GM10266 (cell line): ENCODE results near the gene CBX4.
A peak's percentile ranks its signal among the peaks of the same experiment; 100 is the strongest.

Experiments used
- DNase-seq: peaks from one replicate; pipeline ENCODE4 v3.0.0; 2012; ENCODE audit errors: extremely low spot score
- TF ChIP-seq, protein P1 (sequence below): IDR thresholded peaks from 2 replicates; pipeline ENCODE4 v1.5.1; 2012; ENCODE audit warnings: mild to moderate bottlenecking, low read depth; ENCODE audit not compliant: control insufficient read depth, insufficient read depth; ENCODE audit errors: missing control alignments

The CBX4 gene

DNA sequence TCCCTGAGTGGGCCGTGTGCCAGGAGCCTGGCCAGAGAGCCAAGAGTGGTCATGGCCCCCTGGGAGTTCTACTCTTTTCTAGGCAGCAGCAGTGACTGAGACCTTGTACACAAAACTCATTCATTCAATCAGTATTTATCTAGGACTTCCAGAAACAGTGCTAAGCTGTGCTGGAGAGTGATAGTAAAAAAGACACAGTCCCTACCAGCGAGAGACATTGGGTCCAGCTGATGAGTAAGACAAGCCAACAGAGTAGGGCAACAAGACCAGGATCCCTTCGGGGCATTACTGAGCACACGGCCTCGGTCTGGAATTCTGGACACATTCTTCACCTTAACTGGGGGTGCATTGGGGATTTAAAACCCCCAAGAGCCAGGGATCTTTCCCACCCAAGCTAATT is 20.2 kb downstream of the CBX4 start:
- DNase-seq = no peak
- TF ChIP-seq, protein P1, sequence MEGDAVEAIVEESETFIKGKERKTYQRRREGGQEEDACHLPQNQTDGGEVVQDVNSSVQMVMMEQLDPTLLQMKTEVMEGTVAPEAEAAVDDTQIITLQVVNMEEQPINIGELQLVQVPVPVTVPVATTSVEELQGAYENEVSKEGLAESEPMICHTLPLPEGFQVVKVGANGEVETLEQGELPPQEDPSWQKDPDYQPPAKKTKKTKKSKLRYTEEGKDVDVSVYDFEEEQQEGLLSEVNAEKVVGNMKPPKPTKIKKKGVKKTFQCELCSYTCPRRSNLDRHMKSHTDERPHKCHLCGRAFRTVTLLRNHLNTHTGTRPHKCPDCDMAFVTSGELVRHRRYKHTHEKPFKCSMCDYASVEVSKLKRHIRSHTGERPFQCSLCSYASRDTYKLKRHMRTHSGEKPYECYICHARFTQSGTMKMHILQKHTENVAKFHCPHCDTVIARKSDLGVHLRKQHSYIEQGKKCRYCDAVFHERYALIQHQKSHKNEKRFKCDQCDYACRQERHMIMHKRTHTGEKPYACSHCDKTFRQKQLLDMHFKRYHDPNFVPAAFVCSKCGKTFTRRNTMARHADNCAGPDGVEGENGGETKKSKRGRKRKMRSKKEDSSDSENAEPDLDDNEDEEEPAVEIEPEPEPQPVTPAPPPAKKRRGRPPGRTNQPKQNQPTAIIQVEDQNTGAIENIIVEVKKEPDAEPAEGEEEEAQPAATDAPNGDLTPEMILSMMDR = no peak

DNA sequence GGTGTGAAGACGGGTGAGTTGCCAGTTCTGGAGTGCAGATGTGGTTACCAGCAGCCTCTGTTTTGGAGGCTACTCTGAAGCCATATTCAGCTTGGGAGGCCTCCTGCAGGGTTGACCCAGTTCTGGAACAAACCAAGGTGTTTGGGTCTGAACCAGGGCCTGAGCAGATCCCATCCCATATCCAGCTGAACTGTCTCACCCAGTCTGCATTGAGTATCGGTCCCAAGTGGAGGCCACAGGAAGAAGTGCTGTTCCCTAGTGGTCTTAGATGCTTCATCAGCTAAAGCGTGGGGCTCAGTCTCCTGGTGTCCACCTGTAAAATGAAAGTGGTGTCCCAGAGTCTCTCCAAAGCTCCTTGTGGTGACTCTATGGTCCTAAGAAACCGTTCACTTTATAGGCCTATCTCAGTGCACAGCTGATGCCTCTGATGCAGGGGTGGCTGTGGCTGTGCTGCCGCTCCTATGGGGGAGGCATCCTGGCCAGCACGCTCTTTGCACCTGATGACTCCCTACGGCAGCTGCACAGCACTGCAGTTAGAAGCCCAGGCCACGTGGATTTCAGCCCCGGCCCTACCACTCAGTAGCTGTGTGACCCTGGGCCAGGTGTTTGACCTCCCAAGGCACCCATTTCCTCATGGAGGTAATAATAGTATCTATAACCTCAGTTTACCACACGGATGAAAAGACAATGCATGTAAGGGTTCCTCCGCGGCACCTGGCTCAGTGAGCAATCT is 21.0 kb downstream of the CBX4 start:
- DNase-seq = no peak
- TF ChIP-seq, protein P1 = no peak

DNA sequence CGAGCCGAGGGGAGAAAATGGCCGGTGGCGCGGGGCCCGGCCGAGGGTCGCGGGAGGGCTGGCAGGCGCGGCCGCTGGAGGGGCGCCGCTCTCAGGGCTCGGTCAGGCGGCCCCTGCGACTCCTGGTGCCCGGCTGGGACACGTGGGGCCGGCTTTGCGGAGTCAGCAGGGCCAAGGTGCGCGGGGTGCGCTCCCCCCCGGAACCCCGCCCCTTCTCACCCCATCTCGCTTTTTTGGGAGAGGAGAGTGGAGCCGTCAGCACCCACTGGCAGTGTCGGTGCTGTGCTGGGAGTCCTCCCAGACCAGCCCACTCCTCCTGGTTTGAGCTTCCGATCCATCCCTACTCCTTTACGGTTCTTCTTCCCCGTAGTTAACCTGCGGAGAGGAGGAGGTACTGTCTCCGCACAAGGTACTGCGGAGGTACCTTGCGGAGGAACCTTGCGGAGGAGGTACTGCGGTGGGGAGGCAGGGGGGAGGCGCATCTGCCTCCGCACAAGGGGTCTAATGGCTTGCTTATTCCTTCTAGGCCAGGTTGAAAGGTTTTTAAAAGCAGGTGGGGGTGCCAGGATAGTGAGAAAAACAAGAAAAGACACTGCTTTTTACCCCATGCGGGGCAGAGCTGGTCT is 23.3 kb downstream of the CBX4 start:
- DNase-seq = no peak
- TF ChIP-seq, protein P1 = no peak

DNA sequence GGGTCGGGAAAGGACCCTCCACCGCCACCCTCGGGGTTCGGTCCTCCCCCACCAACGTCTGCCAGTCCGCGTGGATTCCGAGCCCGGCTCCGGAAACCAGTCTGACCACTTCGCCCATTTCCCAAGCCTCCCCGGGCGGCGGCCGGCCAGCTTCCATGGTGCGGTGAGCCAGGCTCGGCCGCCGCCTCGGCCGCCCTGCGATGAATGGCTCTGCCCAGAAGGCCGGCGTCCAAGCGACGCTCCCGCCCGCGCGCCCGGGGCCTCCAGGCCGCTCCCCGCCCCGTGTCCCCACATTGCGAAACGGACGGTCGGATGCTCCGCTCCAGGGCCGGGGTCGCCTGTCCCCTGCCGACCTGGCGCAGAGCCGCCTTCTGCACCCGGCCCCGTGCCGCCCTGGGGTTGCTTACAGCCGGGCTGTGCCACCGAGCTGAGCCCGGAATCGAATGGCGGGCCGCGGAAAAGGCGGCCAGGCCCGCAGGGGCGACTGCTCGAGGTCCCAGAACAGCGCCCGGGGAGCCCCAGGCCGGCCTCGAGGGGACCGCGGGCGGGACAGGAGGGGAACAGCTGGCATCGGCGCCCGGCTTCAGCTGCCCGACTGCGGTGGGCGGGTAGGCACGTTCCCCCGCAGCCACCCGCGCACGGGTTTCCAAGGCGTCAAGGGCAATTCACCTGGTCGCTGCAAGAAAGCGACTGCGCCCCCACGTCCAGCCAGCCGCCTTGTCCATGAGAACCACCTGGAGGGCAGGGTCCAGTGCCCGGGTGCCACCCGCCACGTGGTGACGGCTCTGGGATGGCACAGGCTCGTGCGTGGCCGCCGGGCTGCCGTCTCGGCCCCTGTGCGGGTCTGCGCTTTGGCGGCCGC is 24.0 kb downstream of the CBX4 start:
- no peak for DNase-seq
- TF ChIP-seq, protein P1 = no peak

DNA sequence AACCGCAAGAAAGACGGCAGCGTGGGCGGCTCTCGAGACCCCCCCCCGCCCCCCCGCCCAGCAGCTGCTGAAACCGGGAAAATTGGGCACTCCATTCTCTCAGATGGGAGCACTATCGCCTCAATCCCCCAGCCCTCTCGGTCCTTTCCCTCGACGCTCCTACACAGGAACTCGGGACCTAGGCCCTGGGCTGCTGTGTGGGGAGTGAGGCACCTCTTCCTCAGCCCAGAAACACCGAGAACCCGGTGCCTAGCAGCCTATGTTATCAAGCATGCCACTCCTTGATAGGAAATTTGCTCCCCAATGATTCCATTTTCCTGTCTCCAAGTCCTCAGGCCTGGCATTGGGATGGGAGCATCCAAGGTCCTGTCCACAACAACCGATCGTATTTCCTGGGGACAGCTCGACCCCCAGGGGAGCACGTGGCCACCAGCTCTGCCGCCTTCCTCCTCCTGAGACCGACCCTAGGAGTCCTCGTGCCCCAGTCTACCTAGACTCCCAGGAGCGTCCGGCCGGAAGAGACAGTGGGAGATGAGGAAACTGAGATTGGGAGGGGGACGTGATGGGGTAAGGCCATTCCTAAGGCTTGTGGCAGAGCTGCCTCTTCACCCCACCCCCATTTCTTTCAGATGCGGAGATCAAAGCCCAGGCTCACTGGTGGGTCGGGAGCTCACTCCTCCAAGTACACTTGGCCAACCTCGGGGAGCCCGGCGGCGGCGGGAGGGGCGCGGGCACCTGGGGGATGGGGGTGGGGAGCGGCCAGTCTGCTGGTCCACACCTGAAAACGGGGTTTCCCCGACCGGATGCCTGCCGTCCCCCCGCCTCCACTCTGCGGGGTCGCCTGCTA is 24.9 kb downstream of the CBX4 start:
- no peak for DNase-seq
- TF ChIP-seq, protein P1 = no peak

DNA sequence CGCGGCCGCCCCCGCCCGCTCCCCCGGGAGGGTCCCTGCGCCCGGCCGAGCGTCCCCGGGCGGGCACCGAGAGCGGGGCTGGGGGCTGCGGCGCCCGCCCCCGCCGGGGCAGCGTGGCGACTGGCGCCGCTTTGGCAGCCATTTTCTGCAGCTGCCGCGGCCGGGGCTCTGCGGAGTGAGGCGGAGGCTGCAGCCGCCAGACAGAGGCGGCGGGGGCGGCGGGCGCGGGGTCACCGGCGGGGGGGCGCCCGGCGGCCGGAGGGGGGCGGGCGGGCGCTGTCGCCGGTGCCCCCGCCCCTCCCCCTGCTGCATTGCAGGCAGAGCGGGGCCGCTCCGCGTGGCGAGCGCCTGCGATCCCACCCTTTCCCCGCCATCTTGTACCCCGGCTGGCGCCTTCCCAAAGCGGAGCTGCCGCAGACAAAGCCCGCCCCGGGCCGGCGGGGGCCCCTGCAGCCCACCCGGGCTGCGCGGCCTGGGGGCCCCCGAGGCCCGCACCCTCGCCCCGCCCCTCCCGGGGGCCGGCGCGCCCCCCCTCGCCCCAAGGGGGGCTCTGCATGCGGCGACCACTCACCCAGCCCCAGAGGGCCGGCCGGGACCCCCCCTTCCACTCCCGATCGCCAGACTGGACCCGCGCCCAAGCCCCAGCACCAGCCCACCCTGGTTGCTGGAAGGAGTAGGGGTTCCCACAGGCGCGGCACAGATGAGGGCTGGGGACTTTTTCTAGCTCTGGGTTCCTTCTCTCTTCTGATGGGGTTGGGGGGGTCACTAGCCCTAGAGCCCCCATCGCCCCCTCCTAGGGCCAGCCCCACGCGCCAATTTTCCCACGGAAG is 25.7 kb downstream of the CBX4 start:
- TF ChIP-seq, protein P1 = no peak
- DNase-seq = peak; percentile 71
